HCT116 (cell line): Measurements from ENCODE around the gene CSF3R. TPM values are rescaled to one million over a fixed set of nuclear protein-coding genes. Genes with fewer than 3 reads are reported as not detected.

Source experiments
- ATAC-seq: fragments of 200-7000 bp; cut with Tn5 transposase; 2 replicates; pipeline ENCODE4 v1.9.1; 2020; ENCODE audit warnings: mild to moderate bottlenecking, moderate library complexity
- BruUV-seq: library from RNA; stranded (reverse); fragments of 400-500 nt; replicated peaks from 2 replicates; lab custom pipeline; 2021; lab: Mats Ljungman, UMichigan
- CTCF ChIA-PET: fragments of 300-600 bp; sonication (Branson Sonifier 250); formaldehyde crosslinking; loops from one replicate; lab custom pipeline; 2021; ENCODE audit warnings: antibody characterized with exemption; lab: Charles Lee
- POLR2A ChIA-PET: fragments of 300-600, 350-600 bp; sonication (Branson Sonifier 250); formaldehyde crosslinking; loops from one replicate; lab custom pipeline; 2021; ENCODE audit warnings: antibody characterized with exemption; lab: Charles Lee
- RAD21 ChIA-PET, 2 experiments: fragments of 300-600 bp; sonication (Branson Sonifier 250); formaldehyde crosslinking; loops; one replicate each; lab custom pipeline; 2023; ENCODE audit warnings: low total read pairs in 2 of 2; ENCODE audit not compliant: uncharacterized antibody in 2 of 2, unreplicated experiment in 2 of 2, low non-redundant PET in 1 of 2; lab: Charles Lee
- DNase-seq: peaks from one replicate; pipeline ENCODE4 v3.0.0-alpha.2; 2010; ENCODE audit warnings: low read depth, low spot score
- H2AFZ ChIP-seq: fragments of 200-600 bp; shearing (Covaris generic), sonication (generic); 2 replicates; pipeline ENCODE4 v1.6.1; 2017; ENCODE audit warnings: low read depth, mixed run types, mixed read lengths, antibody characterized with exemption, low read length; ENCODE audit not compliant: poor library complexity, severe bottlenecking
- H3K27ac ChIP-seq: 2 replicates; pipeline ENCODE4 v1.5.1; 2012; ENCODE audit warnings: low read depth, low read length
- H3K27me3 ChIP-seq: fragments of 200-600 bp; sonication (generic); 2 replicates; pipeline ENCODE4 v1.6.1; 2016; ENCODE audit warnings: mixed run types, low read length, mixed read lengths; ENCODE audit not compliant: insufficient read depth
- H3K36me3 ChIP-seq, 2 experiments: fragments of 200-500 bp in 1 of 2; fragments of 200-600 bp in 1 of 2; sonication (Bioruptor generic) in 1 of 2; sonication (generic) in 1 of 2; 2 replicates each; pipeline versions ENCODE4 v1.5.1 to v1.6.1; 2014 to 2016; ENCODE audit warnings: low read length in 2 of 2, inconsistent platforms in 1 of 2, mixed read lengths in 1 of 2, mixed run types in 1 of 2; ENCODE audit not compliant: insufficient read depth in 2 of 2, control insufficient read depth in 1 of 2
- H3K4me1 ChIP-seq, 2 experiments: fragments of 200-600 bp in 1 of 2; sonication (generic) in 1 of 2; 2 replicates each; pipeline versions ENCODE4 v1.5.1 to v1.6.1; 2012 to 2017; ENCODE audit warnings: low read length in 2 of 2, inconsistent platforms in 1 of 2, mild to moderate bottlenecking in 1 of 2, mixed read lengths in 1 of 2, mixed run types in 1 of 2, moderate library complexity in 1 of 2; ENCODE audit not compliant: insufficient read depth in 2 of 2, control insufficient read depth in 1 of 2
- H3K4me2 ChIP-seq: fragments of 200-600 bp; sonication (generic); 2 replicates; pipeline ENCODE4 v1.6.1; 2017; ENCODE audit warnings: mixed run types, low read length, mixed read lengths
- H3K4me3 ChIP-seq, 2 experiments: fragments of 200-600 bp in 1 of 2; sonication (generic) in 1 of 2; replicated peaks in 1 of 2; 2 replicates each; pipeline ENCODE4 v1.5.1; 2011 to 2016; ENCODE audit warnings: low read length in 2 of 2, control low read depth in 1 of 2, low read depth in 1 of 2, mild to moderate bottlenecking in 1 of 2, mixed read lengths in 1 of 2, mixed run types in 1 of 2
- H3K79me2 ChIP-seq: fragments of 200-600 bp; sonication (generic); 2 replicates; pipeline ENCODE4 v1.6.1; 2017; ENCODE audit warnings: mild to moderate bottlenecking, mixed run types, low read length, moderate library complexity, mixed read lengths; ENCODE audit not compliant: insufficient read depth
- H3K9ac ChIP-seq: fragments of 200-600 bp; sonication (generic); 2 replicates; pipeline ENCODE4 v1.6.1; 2016; ENCODE audit warnings: low read length, mixed read lengths
- H3K9me2 ChIP-seq: fragments of 200-600 bp; sonication (generic), shearing (Covaris generic); 2 replicates; pipeline ENCODE4 v1.6.1; 2017; ENCODE audit warnings: mixed run types, mild to moderate bottlenecking, moderate library complexity; ENCODE audit not compliant: insufficient read depth
- H3K9me3 ChIP-seq, 2 experiments: fragments of 200-500 bp in 1 of 2; fragments of 200-600 bp in 1 of 2; sonication (Bioruptor generic) in 1 of 2; sonication (generic) in 1 of 2; 2 replicates each; pipeline ENCODE4 v1.6.1; 2014 to 2017; ENCODE audit warnings: low read length in 2 of 2, mixed read lengths in 2 of 2, inconsistent platforms in 1 of 2, low read depth in 1 of 2, mild to moderate bottlenecking in 1 of 2, mixed run types in 1 of 2, moderate library complexity in 1 of 2; ENCODE audit not compliant: control insufficient read depth in 1 of 2, insufficient read depth in 1 of 2
- H4K20me1 ChIP-seq: fragments of 200-600 bp; sonication (generic), shearing (Covaris generic); 2 replicates; pipeline ENCODE4 v1.6.1; 2017; ENCODE audit warnings: mixed run types, mild to moderate bottlenecking, moderate library complexity; ENCODE audit not compliant: insufficient read depth
- ATF3 ChIP-seq: IDR thresholded peaks from 2 replicates; pipeline ENCODE4 v1.6.1; 2012
- CBX3 ChIP-seq: IDR thresholded peaks from 2 replicates; pipeline ENCODE4 v1.6.1; 2012; ENCODE audit warnings: low read depth
- CEBPB ChIP-seq: IDR thresholded peaks from 2 replicates; pipeline ENCODE4 v1.6.1; 2012; ENCODE audit warnings: low read depth
- CTCF ChIP-seq, 3 experiments: fragments of 200-600 bp in 1 of 3; sonication (generic) in 1 of 3; IDR thresholded peaks in 2 of 3; conservative IDR thresholded peaks in 1 of 3; 2 replicates each; pipeline ENCODE4 v1.5.1; 2012 to 2017; ENCODE audit warnings: low read depth in 2 of 3, low read length in 2 of 3, antibody characterized with exemption in 1 of 3, borderline replicate concordance in 1 of 3, control low read depth in 1 of 3, mild to moderate bottlenecking in 1 of 3, mixed read lengths in 1 of 3, mixed run types in 1 of 3, moderate library complexity in 1 of 3; ENCODE audit not compliant: insufficient read depth in 1 of 3
- EGR1 ChIP-seq: IDR thresholded peaks from 2 replicates; pipeline ENCODE4 v1.6.1; 2012; ENCODE audit warnings: low read depth
- ELF1 ChIP-seq: IDR thresholded peaks from 2 replicates; pipeline ENCODE4 v1.6.1; 2012; ENCODE audit warnings: low read depth, borderline replicate concordance
- EZH2phosphoT487 ChIP-seq: fragments of 200-600 bp; IDR thresholded peaks from 2 replicates; pipeline ENCODE4 v1.6.1; 2018; ENCODE audit warnings: antibody characterized with exemption, borderline replicate concordance
- JUND ChIP-seq: IDR thresholded peaks from 2 replicates; pipeline ENCODE4 v1.6.1; 2012
- MAX ChIP-seq: IDR thresholded peaks from 2 replicates; pipeline ENCODE4 v1.6.1; 2012
- POLR2AphosphoS5 ChIP-seq: IDR thresholded peaks from 2 replicates; pipeline ENCODE4 v1.6.1; 2011; ENCODE audit warnings: mild to moderate bottlenecking, low read depth, low read length, moderate library complexity
- RAD21 ChIP-seq: IDR thresholded peaks from 2 replicates; pipeline ENCODE4 v1.6.1; 2012; ENCODE audit warnings: low read depth, mild to moderate bottlenecking
- REST ChIP-seq: IDR thresholded peaks from 2 replicates; pipeline ENCODE4 v1.6.1; 2012; ENCODE audit warnings: low read depth
- SIN3A ChIP-seq: IDR thresholded peaks from 2 replicates; pipeline ENCODE4 v1.6.1; 2012; ENCODE audit warnings: low read depth
- SRF ChIP-seq: IDR thresholded peaks from 2 replicates; pipeline ENCODE4 v1.6.1; 2012; ENCODE audit warnings: low read depth
- TCF7L2 ChIP-seq: IDR thresholded peaks from 2 replicates; pipeline ENCODE4 v1.7.0; 2011; ENCODE audit warnings: borderline replicate concordance, inconsistent platforms; ENCODE audit not compliant: insufficient read depth, insufficient read length; ENCODE audit errors: extremely low read depth
- YY1 ChIP-seq: IDR thresholded peaks from 2 replicates; pipeline ENCODE4 v1.6.1; 2011; ENCODE audit warnings: low read length, low read depth, moderate library complexity, mild to moderate bottlenecking; ENCODE audit not compliant: insufficient replicate concordance; ENCODE audit errors: extremely low read depth
- ZBTB33 ChIP-seq: IDR thresholded peaks from 2 replicates; pipeline ENCODE4 v1.6.1; 2011; ENCODE audit warnings: mild to moderate bottlenecking, low read length, moderate library complexity; ENCODE audit not compliant: insufficient replicate concordance; ENCODE audit errors: extremely low read depth
- ZFX ChIP-seq: fragments of 450-650 bp; IDR thresholded peaks from 2 replicates; pipeline ENCODE4 v1.6.1; 2017
- ZNF274 ChIP-seq: fragments of 200-500 bp; sonication (Bioruptor generic); IDR thresholded peaks from 2 replicates; pipeline ENCODE4 v1.6.1; 2014; ENCODE audit warnings: mild to moderate bottlenecking, low read depth, low read length, inconsistent platforms
- intact Hi-C: fragments of 100-400 bp; cut with micrococcal nuclease; formaldehyde crosslinking; loops from 2 replicates; pipeline ENCODE4 v1.10.0; 2022
- total RNA-seq: library from RNA; stranded (reverse); gene quantifications from one replicate; pipeline ENCODE4 v1.2.1, GENCODE V29; 2021; ENCODE audit not compliant: unreplicated experiment

CSF3R gene
- total RNA-seq, 1 experiment from 2014 or later: 0.32 TPM

GRCh38 chr1:36450270-36450918 is 32.3 kb downstream of the CSF3R start, which contains the start of gene OSCP1:
OSCP1 (minus strand) TSS chr1:36450451; CDS start chr1:36450369, 82 bp downstream.
- peak within 1 kb of the TSS; percentile 96 for H3K4me2 ChIP-seq
- peak within 1 kb of the TSS; percentile 65 to 74 for H3K4me3 ChIP-seq
- no peaks in the 10 kb centered on the region for H3K9me3 ChIP-seq
- peak; percentile 96 for ATAC-seq
- H2AFZ ChIP-seq: no peak within 1 kb of the TSS
- intact Hi-C loops: no loop called here
- H3K4me1 ChIP-seq: peaks cover 3 to 20% of the 10 kb centered on the region in 2 experiments; a peak in 2 of 4 replicates
- BruUV-seq: no TSS peak
- peak within 1 kb of the TSS; percentile 62 for H3K27ac ChIP-seq
- ChIA-PET RAD21 (no interaction called here), POLR2A (interaction anchor here (0.6 to 2.3 kb wide), 7 partner anchors 9 to 64 kb away, joined by 3 to 20 read pairs (median 4); partner anchors contain the start of gene MRPS15), CTCF (interaction anchor here (0.8 to 1.8 kb wide), 4 partner anchors 14 to 165 kb away, joined by 3 to 4 read pairs (median 3); partner anchors contain the start of gene MRPS15)
- no peaks in the 10 kb centered on the region for H3K79me2 ChIP-seq
- H3K36me3 ChIP-seq: peaks cover 4 to 8% of the 10 kb centered on the region in 2 experiments; a peak in 3 of 4 replicates
- H3K9ac ChIP-seq: peak within 1 kb of the TSS; percentile 79
- peak; percentile 90 for DNase-seq
- no peaks in the 10 kb centered on the region for H3K27me3 ChIP-seq
- H3K9me2 ChIP-seq: no peaks in the 10 kb centered on the region
- H4K20me1 ChIP-seq: no peaks in the 10 kb centered on the region
- no peak for TF ChIP-seq CTCF (IDR thresholded peaks at IDR 0.05 in 2 of 3, conservative IDR thresholded peaks at IDR 0.05 in 1 of 3; ENCODE audit: borderline replicate concordance in 1 of 3, insufficient read depth in 1 of 3, low read depth in 2 of 3, low read length in 2 of 3)
- peak; percentile 86 for TF ChIP-seq SIN3A
- TF ChIP-seq ZNF274: no peak
- no peak for TF ChIP-seq ATF3
- no peak for TF ChIP-seq ELF1
- no peak for TF ChIP-seq EZH2phosphoT487
- TF ChIP-seq CBX3: no peak
- no peak for TF ChIP-seq TCF7L2
- no peak for TF ChIP-seq REST
- TF ChIP-seq ZFX: peak; percentile 94
- no peak for TF ChIP-seq RAD21
- TF ChIP-seq CEBPB: no peak
- TF ChIP-seq YY1: peak; percentile 31
- peak; percentile 88 for TF ChIP-seq POLR2AphosphoS5
- TF ChIP-seq EGR1: no peak
- TF ChIP-seq ZBTB33: no peak
- TF ChIP-seq SRF: no peak
- no peak for TF ChIP-seq JUND
- TF ChIP-seq MAX: peak; percentile 93
